ENCODE measurements around the gene LMOD1. TPM values are rescaled to one million over a fixed set of nuclear protein-coding genes. Genes with fewer than 3 reads are reported as not detected.
A peak's percentile ranks its signal among the peaks of the same experiment; 100 is the strongest.

The LMOD1 gene
- total RNA-seq, 1 experiment from 2014 or later = not detected

GRCh38 chr1:201885531-201886075, 60.7 kb downstream of the LMOD1 start:
- Histone ChIP-seq H3K4me2 (ENCODE audit: low read depth, low read length, poor library complexity, severe bottlenecking) (no peak overlapping the region), H3K9me3 (ENCODE audit: low read length) (no peaks in the 10 kb centered on the region), H3K27me3 (ENCODE audit: low read length) (no peaks in the 10 kb centered on the region), H3K4me3 (ENCODE audit: low read length) (no peak overlapping the region), H4K20me1 (ENCODE audit: insufficient read depth, low read depth, low read length) (0 out of 2 replicates have a peak, but pooled peaks cover 3% of the 10 kb centered on the region), H3K9me2 (replicated peaks; ENCODE audit: insufficient read depth, low read length) (no peaks in the 10 kb centered on the region), H3K36me3 (ENCODE audit: insufficient read depth, low read length) (no peaks in the 10 kb centered on the region), H3K79me2 (ENCODE audit: low read length) (no peaks in the 10 kb centered on the region), H2AFZ (ENCODE audit: low read length) (no peak overlapping the region), H3K4me1 (ENCODE audit: low read length) (0 out of 2 replicates have a peak, but pooled peaks cover 7% of the 10 kb centered on the region), H3K9ac (ENCODE audit: low read length) (no peak overlapping the region), H3K27ac (ENCODE audit: low read length) (no peak overlapping the region)
- DNase-seq = no peak

GRCh38 chr1:201884425-201884824, 61.9 kb downstream of the LMOD1 start:
- no peaks in the 10 kb centered on the region for H3K9me3 ChIP-seq (ENCODE audit: low read length)
- no peaks in the 10 kb centered on the region for H3K27me3 ChIP-seq (ENCODE audit: low read length)
- H3K4me3 ChIP-seq (ENCODE audit: low read length) = no peak overlapping the region
- no peak for DNase-seq
- H3K27ac ChIP-seq (ENCODE audit: low read length) = no peak overlapping the region
- H4K20me1 ChIP-seq (ENCODE audit: insufficient read depth, low read depth, low read length) = 0 out of 2 replicates have a peak, but pooled peaks cover 3% of the 10 kb centered on the region
- no peak overlapping the region for H3K4me2 ChIP-seq (ENCODE audit: low read depth, low read length, poor library complexity, severe bottlenecking)
- H3K36me3 ChIP-seq (ENCODE audit: insufficient read depth, low read length) = peaks cover under 1% of the 10 kb centered on the region; the same call in 1 of the 2 replicates
- H3K79me2 ChIP-seq (ENCODE audit: low read length) = no peaks in the 10 kb centered on the region
- H3K9ac ChIP-seq (ENCODE audit: low read length) = no peak overlapping the region
- H3K9me2 ChIP-seq (replicated peaks; ENCODE audit: insufficient read depth, low read length) = no peaks in the 10 kb centered on the region
- no peak overlapping the region for H2AFZ ChIP-seq (ENCODE audit: low read length)
- H3K4me1 ChIP-seq (ENCODE audit: low read length) = 0 out of 2 replicates have a peak, but pooled peaks cover 7% of the 10 kb centered on the region

- Histone ChIP-seq H3K9me3 (ENCODE audit: low read length) (no peaks in the 10 kb centered on the region), H3K36me3 (ENCODE audit: insufficient read depth, low read length) (peaks cover 6% of the 10 kb centered on the region; the same call in 1 of the 2 replicates), H3K9me2 (replicated peaks; ENCODE audit: insufficient read depth, low read length) (no peaks in the 10 kb centered on the region), H3K4me2 (ENCODE audit: low read depth, low read length, poor library complexity, severe bottlenecking) (no peak overlapping the region), H3K4me3 (ENCODE audit: low read length) (no peak overlapping the region), H3K27ac (ENCODE audit: low read length) (no peak overlapping the region), H3K4me1 (ENCODE audit: low read length) (0 out of 2 replicates have a peak, but pooled peaks cover 7% of the 10 kb centered on the region), H2AFZ (ENCODE audit: low read length) (no peak overlapping the region), H4K20me1 (ENCODE audit: insufficient read depth, low read depth, low read length) (0 out of 2 replicates have a peak, but pooled peaks cover 3% of the 10 kb centered on the region), H3K79me2 (ENCODE audit: low read length) (no peaks in the 10 kb centered on the region), H3K27me3 (ENCODE audit: low read length) (no peaks in the 10 kb centered on the region), H3K9ac (ENCODE audit: low read length) (no peak overlapping the region)
- peak; percentile 62 for DNase-seq
Measured at GRCh38 chr1:201883786-201884185, 62.6 kb downstream of the LMOD1 start.

- H3K4me1 ChIP-seq (ENCODE audit: low read length) = 0 out of 2 replicates have a peak, but pooled peaks cover 7% of the 10 kb centered on the region
- peaks cover 12% of the 10 kb centered on the region for H3K36me3 ChIP-seq (ENCODE audit: insufficient read depth, low read length)
- no peak for DNase-seq
- no peaks in the 10 kb centered on the region for H3K27me3 ChIP-seq (ENCODE audit: low read length)
- H4K20me1 ChIP-seq (ENCODE audit: insufficient read depth, low read depth, low read length) = 0 out of 2 replicates have a peak, but pooled peaks cover 3% of the 10 kb centered on the region
- no peak overlapping the region for H3K9ac ChIP-seq (ENCODE audit: low read length)
- H3K27ac ChIP-seq (ENCODE audit: low read length) = no peak overlapping the region
- H2AFZ ChIP-seq (ENCODE audit: low read length) = no peak overlapping the region
- H3K4me3 ChIP-seq (ENCODE audit: low read length) = no peak overlapping the region
- H3K9me3 ChIP-seq (ENCODE audit: low read length) = no peaks in the 10 kb centered on the region
- no peaks in the 10 kb centered on the region for H3K79me2 ChIP-seq (ENCODE audit: low read length)
- no peak overlapping the region for H3K4me2 ChIP-seq (ENCODE audit: low read depth, low read length, poor library complexity, severe bottlenecking)
- H3K9me2 ChIP-seq (replicated peaks; ENCODE audit: insufficient read depth, low read length) = no peaks in the 10 kb centered on the region
Measured at GRCh38 chr1:201883266-201883665, 63.1 kb downstream of the LMOD1 start.

- Histone ChIP-seq H3K4me1 (ENCODE audit: low read length) (0 out of 2 replicates have a peak, but pooled peaks cover 7% of the 10 kb centered on the region), H3K4me3 (ENCODE audit: low read length) (no peak overlapping the region), H3K36me3 (ENCODE audit: insufficient read depth, low read length) (peaks cover 15% of the 10 kb centered on the region), H4K20me1 (ENCODE audit: insufficient read depth, low read depth, low read length) (0 out of 2 replicates have a peak, but pooled peaks cover 3% of the 10 kb centered on the region), H3K9ac (ENCODE audit: low read length) (no peak overlapping the region), H3K27ac (ENCODE audit: low read length) (no peak overlapping the region), H3K9me3 (ENCODE audit: low read length) (no peaks in the 10 kb centered on the region), H3K4me2 (ENCODE audit: low read depth, low read length, poor library complexity, severe bottlenecking) (no peak overlapping the region), H3K27me3 (ENCODE audit: low read length) (no peaks in the 10 kb centered on the region), H2AFZ (ENCODE audit: low read length) (no peak overlapping the region), H3K9me2 (replicated peaks; ENCODE audit: insufficient read depth, low read length) (no peaks in the 10 kb centered on the region), H3K79me2 (ENCODE audit: low read length) (no peaks in the 10 kb centered on the region)
- peak; percentile 74 for DNase-seq
Measured at GRCh38 chr1:201882665-201883132, 63.6 kb downstream of the LMOD1 start.

- no peaks in the 10 kb centered on the region for H3K9me3 ChIP-seq (ENCODE audit: low read length)
- H3K9me2 ChIP-seq (replicated peaks; ENCODE audit: insufficient read depth, low read length) = no peaks in the 10 kb centered on the region
- no peak overlapping the region for H3K4me3 ChIP-seq (ENCODE audit: low read length)
- 0 out of 2 replicates have a peak, but pooled peaks cover 7% of the 10 kb centered on the region for H3K4me1 ChIP-seq (ENCODE audit: low read length)
- H3K27ac ChIP-seq (ENCODE audit: low read length) = no peak overlapping the region
- H2AFZ ChIP-seq (ENCODE audit: low read length) = no peak overlapping the region
- DNase-seq = no peak
- H3K9ac ChIP-seq (ENCODE audit: low read length) = no peak overlapping the region
- no peaks in the 10 kb centered on the region for H3K79me2 ChIP-seq (ENCODE audit: low read length)
- peaks cover 21% of the 10 kb centered on the region for H3K36me3 ChIP-seq (ENCODE audit: insufficient read depth, low read length)
- 0 out of 2 replicates have a peak, but pooled peaks cover 3% of the 10 kb centered on the region for H4K20me1 ChIP-seq (ENCODE audit: insufficient read depth, low read depth, low read length)
- H3K27me3 ChIP-seq (ENCODE audit: low read length) = no peaks in the 10 kb centered on the region
- H3K4me2 ChIP-seq (ENCODE audit: low read depth, low read length, poor library complexity, severe bottlenecking) = no peak overlapping the region
Measured at GRCh38 chr1:201881617-201882016, 64.7 kb downstream of the LMOD1 start.

- Histone ChIP-seq H4K20me1 (ENCODE audit: insufficient read depth, low read depth, low read length) (0 out of 2 replicates have a peak, but pooled peaks cover 7% of the 10 kb centered on the region), H3K9me3 (ENCODE audit: low read length) (no peaks in the 10 kb centered on the region), H3K27ac (ENCODE audit: low read length) (no peak overlapping the region)
Measured at GRCh38 chr1:201880928-201881571, 65.3 kb downstream of the LMOD1 start.

GRCh38 chr1:201877877-201878401, 68.4 kb downstream of the LMOD1 start:
- no peak overlapping the region for H2AFZ ChIP-seq (ENCODE audit: low read length)
- no peaks in the 10 kb centered on the region for H3K9me3 ChIP-seq (ENCODE audit: low read length)
- H3K4me2 ChIP-seq (ENCODE audit: low read depth, low read length, poor library complexity, severe bottlenecking) = no peak overlapping the region
- peaks cover 44% of the 10 kb centered on the region for H3K36me3 ChIP-seq (ENCODE audit: insufficient read depth, low read length)
- H3K79me2 ChIP-seq (ENCODE audit: low read length) = no peaks in the 10 kb centered on the region
- H3K4me1 ChIP-seq (ENCODE audit: low read length) = no peaks in the 10 kb centered on the region
- 0 out of 2 replicates have a peak, but pooled peaks cover 7% of the 10 kb centered on the region for H4K20me1 ChIP-seq (ENCODE audit: insufficient read depth, low read depth, low read length)
- no peak overlapping the region for H3K27ac ChIP-seq (ENCODE audit: low read length)
- H3K4me3 ChIP-seq (ENCODE audit: low read length) = no peak overlapping the region
- no peaks in the 10 kb centered on the region for H3K27me3 ChIP-seq (ENCODE audit: low read length)
- H3K9ac ChIP-seq (ENCODE audit: low read length) = no peak overlapping the region
- H3K9me2 ChIP-seq (replicated peaks; ENCODE audit: insufficient read depth, low read length) = no peaks in the 10 kb centered on the region
- peak; percentile 68 for DNase-seq

More at GRCh38 chr1:201880928-201881571, 65.3 kb downstream of the LMOD1 start:
- no peaks in the 10 kb centered on the region for H3K27me3 ChIP-seq (ENCODE audit: low read length)
- H3K4me1 ChIP-seq (ENCODE audit: low read length) = 0 out of 2 replicates have a peak, but pooled peaks cover 7% of the 10 kb centered on the region
- H3K9me2 ChIP-seq (replicated peaks; ENCODE audit: insufficient read depth, low read length) = no peaks in the 10 kb centered on the region
- no peak overlapping the region for H3K4me3 ChIP-seq (ENCODE audit: low read length)
- peaks cover 26% of the 10 kb centered on the region for H3K36me3 ChIP-seq (ENCODE audit: insufficient read depth, low read length)
- H3K79me2 ChIP-seq (ENCODE audit: low read length) = no peaks in the 10 kb centered on the region
- H2AFZ ChIP-seq (ENCODE audit: low read length) = no peak overlapping the region
- no peak overlapping the region for H3K4me2 ChIP-seq (ENCODE audit: low read depth, low read length, poor library complexity, severe bottlenecking)
- no peak overlapping the region for H3K9ac ChIP-seq (ENCODE audit: low read length)
- no peak for DNase-seq
